ENCODE data around the gene CRIP2. TPM values are rescaled to one million over a fixed set of nuclear protein-coding genes. Genes with fewer than 3 reads are reported as not detected.

The CRIP2 gene
- total RNA-seq, 4 donors from 2014 or later, result 44.2 to 118 (median 80.7) TPM

DNA sequence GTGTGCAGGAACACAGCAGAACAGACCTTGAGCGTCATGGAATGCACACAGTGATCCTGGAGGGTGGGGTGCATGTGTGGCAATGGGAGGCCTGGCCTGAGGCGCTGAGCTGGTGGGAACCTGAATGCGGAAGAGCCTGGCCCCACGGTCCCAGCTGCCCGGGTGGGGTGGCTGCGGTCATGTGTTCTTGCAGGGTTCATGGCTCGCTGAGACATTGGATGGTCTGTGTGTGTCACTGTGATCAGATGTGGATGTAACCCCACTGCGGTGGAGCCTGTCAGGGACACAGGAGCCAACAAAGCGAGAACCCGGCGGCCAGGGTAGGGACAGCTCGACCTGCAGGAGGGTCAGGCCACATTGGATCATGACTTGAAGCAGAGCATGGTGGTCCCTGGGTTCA, 31.8 kb upstream of the CRIP2 start:
- no peak for DNase-seq
- H3K4me1 ChIP-seq, result peaks cover 0 to 19% (median 0%) of the 10 kb centered on the region in 3 donors

GRCh38 chr14:105444859-105445258, 29.8 kb upstream of the CRIP2 start:
- intact Hi-C loops (cut with DNase I), result no loop called here
- H3K36me3 ChIP-seq, result peaks cover 0 to 69% (median 0%) of the 10 kb centered on the region in 3 donors
- DNase-seq, result no peak
- no peaks in the 10 kb centered on the region for H3K27me3 ChIP-seq
- TF ChIP-seq, protein P1, sequence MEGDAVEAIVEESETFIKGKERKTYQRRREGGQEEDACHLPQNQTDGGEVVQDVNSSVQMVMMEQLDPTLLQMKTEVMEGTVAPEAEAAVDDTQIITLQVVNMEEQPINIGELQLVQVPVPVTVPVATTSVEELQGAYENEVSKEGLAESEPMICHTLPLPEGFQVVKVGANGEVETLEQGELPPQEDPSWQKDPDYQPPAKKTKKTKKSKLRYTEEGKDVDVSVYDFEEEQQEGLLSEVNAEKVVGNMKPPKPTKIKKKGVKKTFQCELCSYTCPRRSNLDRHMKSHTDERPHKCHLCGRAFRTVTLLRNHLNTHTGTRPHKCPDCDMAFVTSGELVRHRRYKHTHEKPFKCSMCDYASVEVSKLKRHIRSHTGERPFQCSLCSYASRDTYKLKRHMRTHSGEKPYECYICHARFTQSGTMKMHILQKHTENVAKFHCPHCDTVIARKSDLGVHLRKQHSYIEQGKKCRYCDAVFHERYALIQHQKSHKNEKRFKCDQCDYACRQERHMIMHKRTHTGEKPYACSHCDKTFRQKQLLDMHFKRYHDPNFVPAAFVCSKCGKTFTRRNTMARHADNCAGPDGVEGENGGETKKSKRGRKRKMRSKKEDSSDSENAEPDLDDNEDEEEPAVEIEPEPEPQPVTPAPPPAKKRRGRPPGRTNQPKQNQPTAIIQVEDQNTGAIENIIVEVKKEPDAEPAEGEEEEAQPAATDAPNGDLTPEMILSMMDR (IDR thresholded peaks at IDR 0.05), result no peak
- no peak for TF ChIP-seq POLR2A (IDR thresholded peaks at IDR 0.05)
- H3K9me3 ChIP-seq, result no peaks in the 10 kb centered on the region
- 85 to 86% methylated on average over 10 to 15 of the region's 17 CpGs for WGBS, 2 donors
- no peak overlapping the region for H3K27ac ChIP-seq
- peaks cover 0 to 23% (median 0%) of the 10 kb centered on the region in 3 donors for H3K4me1 ChIP-seq
- H3K4me3 ChIP-seq, result no peak overlapping the region

More for the DNA sequence above, 31.8 kb upstream of the CRIP2 start:
- no peak overlapping the region for H3K27ac ChIP-seq
- H3K27me3 ChIP-seq, result no peaks in the 10 kb centered on the region
- H3K9me3 ChIP-seq, result no peaks in the 10 kb centered on the region
- TF ChIP-seq POLR2A (IDR thresholded peaks at IDR 0.05), result no peak
- TF ChIP-seq, protein P1 (IDR thresholded peaks at IDR 0.05), result no peak
- intact Hi-C loops (cut with DNase I), result no loop called here
- H3K36me3 ChIP-seq, result peaks cover under 1 to 80% (median 10%) of the 10 kb centered on the region in 3 donors
- 74 to 80% methylated on average over 9 to 10 of the region's 12 CpGs for WGBS, 2 donors
- no peak overlapping the region for H3K4me3 ChIP-seq

GRCh38 chr14:105445290-105445689, 29.3 kb upstream of the CRIP2 start:
- DNase-seq, result no peak
- intact Hi-C loops (cut with DNase I), result no loop called here
- Histone ChIP-seq H3K27ac (no peak overlapping the region), H3K9me3 (no peaks in the 10 kb centered on the region), H3K4me1 (peaks cover 0 to 19% (median 0%) of the 10 kb centered on the region in 3 donors), H3K27me3 (no peaks in the 10 kb centered on the region), H3K4me3 (no peak overlapping the region), H3K36me3 (peaks cover 2 to 69% (median 3%) of the 10 kb centered on the region in 3 donors)
- TF ChIP-seq POLR2A (IDR thresholded peaks at IDR 0.05), result no peak
- TF ChIP-seq, protein P1 (IDR thresholded peaks at IDR 0.05), result no peak
- 78 to 87% methylated on average over 7 of the region's 24 CpGs for whole genome bisulfite sequencing, 2 donors

- TF ChIP-seq, protein P1 (IDR thresholded peaks at IDR 0.05), result no peak
- TF ChIP-seq POLR2A (IDR thresholded peaks at IDR 0.05), result no peak
- H3K36me3 ChIP-seq, result peaks cover 4 to 69% (median 8%) of the 10 kb centered on the region in 3 donors
- intact Hi-C loops (cut with DNase I), result no loop called here
- no peak overlapping the region for H3K4me3 ChIP-seq
- H3K9me3 ChIP-seq, result no peaks in the 10 kb centered on the region
- 80 to 93% methylated on average over 2 to 4 of the region's 26 CpGs for WGBS, 2 donors
- no peak for DNase-seq
- peaks cover 0 to 14% (median 0%) of the 10 kb centered on the region in 3 donors for H3K4me1 ChIP-seq
- no peaks in the 10 kb centered on the region for H3K27me3 ChIP-seq
- no peak overlapping the region for H3K27ac ChIP-seq
Measured at GRCh38 chr14:105445901-105446845, 28.4 kb upstream of the CRIP2 start.

DNA sequence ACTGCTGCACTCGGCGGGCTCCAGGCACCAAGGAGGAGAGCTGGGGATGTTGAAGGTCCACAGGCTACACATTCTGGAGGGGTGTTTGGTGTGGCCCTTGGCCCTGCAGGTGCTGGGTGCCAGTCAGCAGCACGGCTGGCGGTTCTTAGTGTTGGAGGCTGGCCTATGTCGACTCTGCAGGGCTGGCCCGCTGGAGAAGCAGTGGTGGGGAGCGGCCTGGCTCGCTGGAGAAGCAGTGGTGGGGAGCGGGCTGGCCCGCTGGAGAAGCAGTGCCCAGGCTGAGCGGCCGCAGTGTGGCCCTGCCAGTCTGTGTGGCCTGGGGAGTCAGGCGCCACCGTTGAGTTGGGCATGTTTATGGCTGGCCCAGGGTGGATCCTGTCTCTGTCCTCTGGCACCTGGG, 27.6 kb upstream of the CRIP2 start:
- TF ChIP-seq POLR2A (IDR thresholded peaks at IDR 0.05), result no peak
- TF ChIP-seq, protein P1 (IDR thresholded peaks at IDR 0.05), result no peak
- Histone ChIP-seq H3K4me3 (no peak overlapping the region), H3K27me3 (no peaks in the 10 kb centered on the region), H3K4me1 (peaks cover 0 to 14% (median 0%) of the 10 kb centered on the region in 3 donors), H3K9me3 (no peaks in the 10 kb centered on the region), H3K27ac (no peak overlapping the region), H3K36me3 (peaks cover 6 to 71% (median 8%) of the 10 kb centered on the region in 3 donors)
- DNase-seq, result no peak
- no CpG with 5 or more reads among the region's 14 CpGs for WGBS, 2 donors
- intact Hi-C loops (cut with DNase I), result no loop called here
